ENCODE data around the gene CDH4. TPM values are rescaled to one million over a fixed set of nuclear protein-coding genes. Genes with fewer than 3 reads are reported as not detected.
"Not testable (repeated sequence)": the region's sequence is repeated elsewhere in the genome, so short reads cannot be mapped to it uniquely, and the experiment has no call there.

CDH4 gene
- total RNA-seq, 3 donors from 2014 or later (not counting 1 experiment from before 2014, with no cell fraction given) = 0.18 TPM; not detected in 2

DNA sequence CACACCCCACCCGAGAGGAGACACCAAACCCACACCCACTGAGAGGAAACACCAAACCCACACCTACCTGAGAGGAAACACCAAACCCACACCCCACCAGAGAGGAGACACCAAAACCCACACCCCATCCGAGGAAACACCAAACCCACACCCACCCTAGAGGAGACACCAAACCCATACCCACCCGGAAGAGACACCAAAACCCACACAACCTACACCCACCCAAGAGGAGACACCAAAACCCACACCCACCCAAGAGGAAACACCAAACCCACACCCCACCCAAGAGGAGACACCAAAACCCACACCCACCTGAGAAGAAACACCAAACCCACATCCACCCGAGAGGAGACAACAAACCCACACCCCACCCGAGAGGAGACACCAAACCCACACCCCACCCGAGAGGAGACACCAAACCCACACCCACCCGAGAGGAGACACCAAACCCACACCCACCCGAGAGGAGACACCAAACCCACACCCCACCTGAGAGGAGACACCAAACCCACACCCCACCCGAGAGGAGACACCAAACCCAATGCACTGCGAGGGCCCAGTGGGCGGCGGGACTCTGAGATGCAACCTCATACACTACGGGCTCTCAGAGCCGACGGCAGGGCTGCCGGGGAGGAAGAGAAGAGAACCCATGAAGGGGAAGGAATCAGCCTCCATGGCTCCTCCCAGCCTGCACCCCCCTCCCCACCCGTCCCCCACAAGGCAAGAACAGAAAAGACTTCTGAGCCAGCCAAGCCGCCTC is 730.3 kb downstream of the CDH4 start:
- H3K27ac Mint-ChIP-seq = peak overlapping the region; percentile 77 to 79
- peak overlapping the region; percentile 7 for H3K4me3 Mint-ChIP-seq
- peak in 1 of 2 donors; percentile 51 for DNase-seq

GRCh38 chr20:61982951-61983315 is 730.9 kb downstream of the CDH4 start:
- peaks cover 6% of the 10 kb centered on the region for H3K36me3 ChIP-seq (ENCODE audit: control insufficient read depth, insufficient read depth, low read length)
- WGBS (ENCODE audit: insufficient coverage) = 98% methylated on average over 11 of the region's 11 CpGs
- Mint-ChIP-seq H3K4me3 (no peak overlapping the region), H3K9me3 (peaks cover 7 to 10% of the 10 kb centered on the region in 2 donors), H3K4me1 (peaks cover 39 to 60% of the 10 kb centered on the region in 2 donors), H3K27me3 (ENCODE audit: low read depth in 2 of 2) (no peaks in the 10 kb centered on the region), H3K27ac (peak overlapping the region in 1 of 2 donors; percentile 21), H3K36me3 (peaks cover 15% of the 10 kb centered on the region)
- peaks cover 30% of the 10 kb centered on the region for H3K9me3 ChIP-seq (ENCODE audit: control insufficient read depth, insufficient read depth, low read length)
- H3K27ac ChIP-seq (ENCODE audit: low read length) = no peak overlapping the region
- H3K4me1 ChIP-seq (ENCODE audit: control insufficient read depth, insufficient read depth, low read length) = peaks cover 42% of the 10 kb centered on the region
- intact Hi-C loops (cut with micrococcal nuclease) = no loop called here
- ATAC-seq (peak in 1 of 3 donors; percentile 18), DNase-seq (no peak)
- TF ChIP-seq, protein P1, sequence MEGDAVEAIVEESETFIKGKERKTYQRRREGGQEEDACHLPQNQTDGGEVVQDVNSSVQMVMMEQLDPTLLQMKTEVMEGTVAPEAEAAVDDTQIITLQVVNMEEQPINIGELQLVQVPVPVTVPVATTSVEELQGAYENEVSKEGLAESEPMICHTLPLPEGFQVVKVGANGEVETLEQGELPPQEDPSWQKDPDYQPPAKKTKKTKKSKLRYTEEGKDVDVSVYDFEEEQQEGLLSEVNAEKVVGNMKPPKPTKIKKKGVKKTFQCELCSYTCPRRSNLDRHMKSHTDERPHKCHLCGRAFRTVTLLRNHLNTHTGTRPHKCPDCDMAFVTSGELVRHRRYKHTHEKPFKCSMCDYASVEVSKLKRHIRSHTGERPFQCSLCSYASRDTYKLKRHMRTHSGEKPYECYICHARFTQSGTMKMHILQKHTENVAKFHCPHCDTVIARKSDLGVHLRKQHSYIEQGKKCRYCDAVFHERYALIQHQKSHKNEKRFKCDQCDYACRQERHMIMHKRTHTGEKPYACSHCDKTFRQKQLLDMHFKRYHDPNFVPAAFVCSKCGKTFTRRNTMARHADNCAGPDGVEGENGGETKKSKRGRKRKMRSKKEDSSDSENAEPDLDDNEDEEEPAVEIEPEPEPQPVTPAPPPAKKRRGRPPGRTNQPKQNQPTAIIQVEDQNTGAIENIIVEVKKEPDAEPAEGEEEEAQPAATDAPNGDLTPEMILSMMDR (IDR thresholded peaks at IDR 0.05) = no peak
- no peak overlapping the region for H3K4me3 ChIP-seq (ENCODE audit: low read length)
- no peaks in the 10 kb centered on the region for H3K27me3 ChIP-seq (ENCODE audit: control insufficient read depth, insufficient read depth, low read length)

More for the DNA sequence above, 730.3 kb downstream of the CDH4 start:
- TF ChIP-seq, protein P1 (IDR thresholded peaks at IDR 0.05) = no peak
- 60% methylated on average over 18 of the region's 18 CpGs for WGBS (ENCODE audit: insufficient coverage)
- H3K9me3 Mint-ChIP-seq = peaks cover 7 to 10% of the 10 kb centered on the region in 2 donors
- H3K4me3 ChIP-seq (ENCODE audit: low read length) = no peak overlapping the region
- peaks cover 42% of the 10 kb centered on the region for H3K4me1 ChIP-seq (ENCODE audit: control insufficient read depth, insufficient read depth, low read length)
- H3K27me3 ChIP-seq (ENCODE audit: control insufficient read depth, insufficient read depth, low read length) = no peaks in the 10 kb centered on the region
- intact Hi-C loops (cut with micrococcal nuclease) = no loop called here
- H3K9me3 ChIP-seq (ENCODE audit: control insufficient read depth, insufficient read depth, low read length) = peaks cover 30% of the 10 kb centered on the region
- H3K27me3 Mint-ChIP-seq (ENCODE audit: low read depth in 2 of 2) = no peaks in the 10 kb centered on the region
- peaks cover 39 to 55% of the 10 kb centered on the region in 2 donors for H3K4me1 Mint-ChIP-seq
- peaks cover 15% of the 10 kb centered on the region for H3K36me3 Mint-ChIP-seq
- H3K27ac ChIP-seq (ENCODE audit: low read length) = peak overlapping the region; percentile 45
- H3K36me3 ChIP-seq (ENCODE audit: control insufficient read depth, insufficient read depth, low read length) = peaks cover 6% of the 10 kb centered on the region
- ATAC-seq = peak in 2 of 3 donors; percentile 47

- H3K4me1 ChIP-seq (ENCODE audit: control insufficient read depth, insufficient read depth, low read length) = peaks cover 46% of the 10 kb centered on the region
- H3K27me3 ChIP-seq (ENCODE audit: control insufficient read depth, insufficient read depth, low read length) = no peaks in the 10 kb centered on the region
- TF ChIP-seq, protein P1 (IDR thresholded peaks at IDR 0.05) = no peak
- 93% methylated on average over 17 of the region's 17 CpGs for WGBS (ENCODE audit: insufficient coverage)
- peaks cover 15% of the 10 kb centered on the region for H3K36me3 Mint-ChIP-seq
- no peaks in the 10 kb centered on the region for H3K27me3 Mint-ChIP-seq (ENCODE audit: low read depth in 2 of 2)
- peaks cover 7 to 10% of the 10 kb centered on the region in 2 donors for H3K9me3 Mint-ChIP-seq
- H3K36me3 ChIP-seq (ENCODE audit: control insufficient read depth, insufficient read depth, low read length) = peaks cover 7% of the 10 kb centered on the region
- intact Hi-C loops (cut with micrococcal nuclease) = no loop called here
- ATAC-seq = no peak
- no peak overlapping the region for H3K4me3 Mint-ChIP-seq
- H3K27ac ChIP-seq (ENCODE audit: low read length) = no peak overlapping the region
- H3K4me3 ChIP-seq (ENCODE audit: low read length) = no peak overlapping the region
- H3K27ac Mint-ChIP-seq = no peak overlapping the region
- peaks cover 30% of the 10 kb centered on the region for H3K9me3 ChIP-seq (ENCODE audit: control insufficient read depth, insufficient read depth, low read length)
- DNase-seq = no peak
- H3K4me1 Mint-ChIP-seq = peaks cover 46 to 63% of the 10 kb centered on the region in 2 donors
Observed at GRCh38 chr20:61983965-61984364, 731.9 kb downstream of the CDH4 start.

DNA sequence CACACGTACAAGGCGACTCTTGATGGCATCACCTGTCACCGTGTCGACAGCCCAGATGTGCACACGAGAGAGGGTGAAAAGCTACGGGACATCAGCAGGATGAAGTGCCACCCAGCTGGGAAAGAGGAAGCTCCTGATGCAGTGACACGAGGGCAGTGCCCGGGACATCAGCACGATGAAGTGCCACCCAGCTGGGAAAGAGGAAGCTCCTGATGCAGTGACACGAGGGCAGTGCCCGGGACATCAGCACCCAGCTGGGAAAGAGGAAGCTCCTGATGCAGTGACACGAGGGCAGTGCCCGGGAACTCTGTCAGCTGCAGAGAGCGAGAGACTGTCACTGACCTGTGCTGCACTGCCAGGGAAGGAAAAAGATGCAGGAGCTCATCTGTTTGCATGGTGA is 732.4 kb downstream of the CDH4 start:
- H3K4me1 Mint-ChIP-seq = peaks cover 50 to 67% of the 10 kb centered on the region in 2 donors
- H3K9me3 ChIP-seq (ENCODE audit: control insufficient read depth, insufficient read depth, low read length) = peaks cover 30% of the 10 kb centered on the region
- ATAC-seq; H3K4me3 ChIP-seq (ENCODE audit: low read length); H3K36me3 ChIP-seq (ENCODE audit: control insufficient read depth, insufficient read depth, low read length); intact Hi-C loops (cut with micrococcal nuclease); H3K4me3 Mint-ChIP-seq; DNase-seq; H3K27ac ChIP-seq (ENCODE audit: low read length); H3K27me3 ChIP-seq (ENCODE audit: control insufficient read depth, insufficient read depth, low read length); H3K9me3 Mint-ChIP-seq; H3K27ac Mint-ChIP-seq; H3K27me3 Mint-ChIP-seq (ENCODE audit: low read depth in 2 of 2): not testable (repeated sequence)
- H3K4me1 ChIP-seq (ENCODE audit: control insufficient read depth, insufficient read depth, low read length) = peaks cover 51% of the 10 kb centered on the region
- 94% methylated on average over 14 of the region's 14 CpGs for WGBS (ENCODE audit: insufficient coverage)
- peaks cover 15% of the 10 kb centered on the region for H3K36me3 Mint-ChIP-seq
